Retinal pigment epithelial cell (primary cell): ENCODE results near the gene LRRC55.

Experiments used
- DNase-seq: peaks from one replicate; pipeline ENCODE4 v3.0.0-alpha.2; 2010; ENCODE audit warnings: low read depth
- H3K4me3 ChIP-seq: 2 replicates; pipeline ENCODE4 v1.5.1; 2011; ENCODE audit warnings: mild to moderate bottlenecking, low read length, control low read depth, moderate library complexity
- TF ChIP-seq, protein P1 (sequence below): conservative IDR thresholded peaks from 2 replicates; pipeline ENCODE4 v1.5.1; 2011; ENCODE audit warnings: low read depth, low read length, control low read depth, inconsistent platforms

Gene LRRC55

DNA sequence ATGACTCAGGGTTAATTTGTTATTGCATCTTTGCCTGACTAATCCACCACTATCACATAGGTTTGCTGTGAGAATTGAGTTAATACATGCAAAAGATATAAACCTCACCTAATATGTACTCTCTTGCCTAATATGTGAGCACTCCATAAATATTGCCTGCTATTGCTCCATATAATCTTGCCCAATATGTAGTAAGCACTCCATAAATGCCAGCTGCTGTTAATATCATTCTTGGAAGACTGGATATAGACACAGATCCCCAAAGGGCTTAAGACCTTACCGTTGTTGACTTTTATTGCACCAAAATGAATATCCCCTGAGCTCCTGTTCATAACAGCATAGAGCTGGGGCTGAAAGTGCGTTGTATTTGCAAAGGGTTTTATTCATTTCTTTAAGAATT is 27.0 kb upstream of the LRRC55 start:
- DNase-seq: no peak
- TF ChIP-seq, protein P1, sequence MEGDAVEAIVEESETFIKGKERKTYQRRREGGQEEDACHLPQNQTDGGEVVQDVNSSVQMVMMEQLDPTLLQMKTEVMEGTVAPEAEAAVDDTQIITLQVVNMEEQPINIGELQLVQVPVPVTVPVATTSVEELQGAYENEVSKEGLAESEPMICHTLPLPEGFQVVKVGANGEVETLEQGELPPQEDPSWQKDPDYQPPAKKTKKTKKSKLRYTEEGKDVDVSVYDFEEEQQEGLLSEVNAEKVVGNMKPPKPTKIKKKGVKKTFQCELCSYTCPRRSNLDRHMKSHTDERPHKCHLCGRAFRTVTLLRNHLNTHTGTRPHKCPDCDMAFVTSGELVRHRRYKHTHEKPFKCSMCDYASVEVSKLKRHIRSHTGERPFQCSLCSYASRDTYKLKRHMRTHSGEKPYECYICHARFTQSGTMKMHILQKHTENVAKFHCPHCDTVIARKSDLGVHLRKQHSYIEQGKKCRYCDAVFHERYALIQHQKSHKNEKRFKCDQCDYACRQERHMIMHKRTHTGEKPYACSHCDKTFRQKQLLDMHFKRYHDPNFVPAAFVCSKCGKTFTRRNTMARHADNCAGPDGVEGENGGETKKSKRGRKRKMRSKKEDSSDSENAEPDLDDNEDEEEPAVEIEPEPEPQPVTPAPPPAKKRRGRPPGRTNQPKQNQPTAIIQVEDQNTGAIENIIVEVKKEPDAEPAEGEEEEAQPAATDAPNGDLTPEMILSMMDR: no peak
- no peak overlapping the region for H3K4me3 ChIP-seq

DNA sequence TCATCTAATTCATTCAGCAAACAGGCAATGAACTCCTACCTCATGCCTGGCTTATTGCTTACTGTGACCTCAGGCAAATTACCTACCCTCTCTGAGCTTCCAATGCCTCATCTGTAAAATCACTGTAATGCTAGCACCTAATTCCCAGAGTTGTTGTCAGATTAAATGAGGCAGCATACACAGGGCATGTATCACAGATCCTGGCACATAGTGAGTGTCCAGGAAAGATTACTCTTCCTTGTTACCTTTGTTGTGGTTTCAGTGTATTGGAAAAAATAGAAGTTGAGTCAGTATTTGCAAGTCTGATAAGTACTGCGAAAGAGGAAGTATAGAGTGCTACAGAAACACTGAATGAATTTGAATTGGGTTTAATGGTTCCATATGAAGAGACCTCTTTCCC is 26.4 kb upstream of the LRRC55 start:
- DNase-seq: no peak
- TF ChIP-seq, protein P1: no peak

DNA sequence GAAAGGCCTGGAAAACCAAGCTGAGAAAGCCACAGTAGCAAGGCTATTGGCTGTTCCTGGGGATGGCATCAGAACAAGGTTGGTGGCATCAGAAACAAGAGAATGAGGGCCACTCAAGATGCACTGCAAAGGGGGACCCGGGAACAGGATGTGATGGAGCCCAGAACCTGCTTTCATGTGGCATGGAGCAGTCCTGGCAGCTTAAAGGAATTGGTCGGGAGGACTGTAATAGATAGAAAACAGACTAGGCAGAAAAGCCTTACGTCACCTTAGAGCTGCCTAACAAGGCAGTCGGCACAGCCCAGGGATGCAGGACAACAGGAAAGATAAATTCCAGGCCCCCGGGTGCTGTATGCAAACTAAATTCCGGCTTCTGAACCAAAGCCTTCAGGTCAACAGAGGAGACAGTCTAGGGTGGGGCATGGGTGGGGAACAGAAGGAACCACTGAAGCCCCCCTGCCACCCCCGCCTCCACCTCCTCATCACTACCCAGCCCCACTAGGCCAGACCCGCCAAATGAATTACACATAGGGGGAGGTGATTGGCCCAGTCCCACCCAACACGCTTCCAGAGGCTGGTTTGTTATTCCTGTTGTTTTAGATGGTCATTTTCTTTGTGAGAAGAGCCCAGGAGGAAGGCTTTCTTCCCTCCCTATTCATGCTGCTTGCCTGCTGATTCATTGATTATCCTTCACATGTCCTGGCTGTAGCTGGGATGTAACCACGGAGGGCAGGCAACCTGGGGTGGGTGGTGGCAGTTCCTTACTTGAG is 25.7 kb upstream of the LRRC55 start:
- no peak overlapping the region for H3K4me3 ChIP-seq
- TF ChIP-seq, protein P1: no peak
- DNase-seq: no peak

More for the DNA sequence above, 26.4 kb upstream of the LRRC55 start:
- H3K4me3 ChIP-seq: no peak overlapping the region

DNA sequence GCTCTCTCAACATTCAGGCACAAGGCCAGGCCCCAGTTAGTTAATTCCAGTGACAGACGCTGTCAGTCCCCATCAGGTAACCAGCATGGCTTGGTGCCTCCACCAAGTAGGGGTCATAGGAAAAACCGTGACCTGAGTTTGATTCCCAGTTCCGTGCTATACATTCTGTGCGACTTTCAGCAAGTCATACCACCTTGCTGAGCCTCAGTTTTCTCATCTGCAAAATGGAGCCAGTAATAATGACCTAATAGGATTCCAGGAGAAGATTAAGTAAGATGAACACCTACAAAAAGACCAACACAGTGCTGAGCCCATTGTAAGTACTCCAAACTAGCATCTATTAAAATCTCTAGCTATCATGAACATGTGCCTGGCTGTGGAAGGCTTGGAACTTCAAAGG is 24.8 kb upstream of the LRRC55 start:
- no peak for DNase-seq
- TF ChIP-seq, protein P1: no peak
- H3K4me3 ChIP-seq: no peak overlapping the region

DNA sequence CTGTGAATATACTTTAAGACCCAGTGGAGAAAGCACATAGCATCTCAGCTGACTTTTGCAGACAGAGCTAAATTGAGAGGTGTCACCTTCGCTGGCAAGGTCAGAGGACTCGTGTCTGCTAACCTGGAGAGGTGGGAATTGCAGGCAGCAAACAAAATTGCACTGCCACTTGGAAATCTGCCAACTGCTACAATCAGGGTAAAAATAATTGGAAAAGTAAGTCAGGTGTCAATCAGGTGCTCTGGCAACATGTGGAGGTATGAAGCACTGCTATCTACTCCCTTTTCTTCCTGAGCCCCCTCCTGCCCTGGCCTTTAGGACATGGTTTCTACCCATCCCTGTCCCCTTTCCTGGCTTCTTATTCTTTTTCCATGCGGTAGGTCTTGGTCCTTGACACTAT is 24.1 kb upstream of the LRRC55 start:
- TF ChIP-seq, protein P1: no peak
- no peak overlapping the region for H3K4me3 ChIP-seq
- DNase-seq: no peak

DNA sequence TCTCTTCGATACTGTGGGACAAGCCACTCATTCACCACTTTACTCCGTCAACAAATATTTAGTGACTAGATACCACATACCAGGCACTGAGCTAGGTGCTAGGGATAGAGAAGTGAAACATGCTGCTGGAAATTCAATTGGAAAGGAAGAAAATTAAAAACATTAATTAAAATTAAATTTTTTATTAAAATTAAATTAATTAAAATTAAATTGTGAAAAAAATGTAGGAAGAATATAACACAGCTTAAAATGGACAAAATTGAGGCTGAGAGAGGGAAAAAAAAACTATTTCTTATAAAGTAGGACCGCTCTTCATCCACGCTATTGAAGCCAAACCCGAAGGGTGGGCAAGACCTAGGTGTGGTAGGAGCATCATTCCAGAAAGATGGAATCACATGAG is 23.6 kb upstream of the LRRC55 start:
- H3K4me3 ChIP-seq: no peak overlapping the region
- no peak for DNase-seq
- TF ChIP-seq, protein P1: no peak

DNA sequence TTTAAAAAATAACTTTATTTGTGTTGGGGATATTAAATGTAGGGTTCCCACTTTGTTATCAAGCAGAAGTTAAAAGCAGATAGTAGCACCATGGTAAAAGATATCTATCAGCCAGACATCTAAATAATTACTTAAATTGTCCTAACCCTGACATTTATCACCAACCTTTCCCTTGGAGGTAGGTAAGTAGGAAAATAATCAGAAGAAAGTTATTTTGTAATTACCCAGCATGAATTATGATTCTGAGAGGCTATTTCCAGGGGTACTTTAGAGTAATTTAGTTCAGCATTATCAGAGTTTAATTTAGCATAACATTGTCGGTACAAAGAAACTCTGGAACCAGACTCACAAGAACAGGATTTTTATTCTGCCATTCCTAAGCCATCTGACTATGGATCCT is 23.2 kb upstream of the LRRC55 start:
- H3K4me3 ChIP-seq: no peak overlapping the region
- no peak for DNase-seq
- TF ChIP-seq, protein P1: no peak
